GM12872 (cell line): Measurements from ENCODE around the gene GSDME.

ENCODE experiments used
- TF ChIP-seq, protein P1 (sequence below): IDR thresholded peaks from 3 replicates; pipeline ENCODE4 v1.5.1; 2011; ENCODE audit warnings: low read depth, mild to moderate bottlenecking, low read length, moderate library complexity; ENCODE audit not compliant: insufficient read depth

The GSDME gene

DNA sequence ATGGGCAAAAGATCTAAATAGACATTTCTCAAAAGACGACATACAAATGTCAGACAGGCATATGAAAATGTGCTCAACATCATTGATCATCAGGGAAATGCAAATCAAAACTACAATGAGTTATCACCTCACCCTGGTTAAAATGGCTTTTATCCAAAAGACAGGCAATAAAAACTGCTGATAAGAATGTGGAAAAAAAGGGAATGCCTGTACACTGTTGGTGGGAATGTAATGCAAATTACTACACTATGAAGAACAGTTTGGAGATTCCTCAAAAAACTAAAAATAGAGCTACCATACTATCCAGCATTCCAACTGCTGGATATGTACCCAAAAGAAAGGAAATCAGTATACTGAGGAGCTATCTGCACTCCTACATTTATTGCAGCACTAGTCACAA, 18.0 kb downstream of the GSDME start:
- TF ChIP-seq, protein P1, sequence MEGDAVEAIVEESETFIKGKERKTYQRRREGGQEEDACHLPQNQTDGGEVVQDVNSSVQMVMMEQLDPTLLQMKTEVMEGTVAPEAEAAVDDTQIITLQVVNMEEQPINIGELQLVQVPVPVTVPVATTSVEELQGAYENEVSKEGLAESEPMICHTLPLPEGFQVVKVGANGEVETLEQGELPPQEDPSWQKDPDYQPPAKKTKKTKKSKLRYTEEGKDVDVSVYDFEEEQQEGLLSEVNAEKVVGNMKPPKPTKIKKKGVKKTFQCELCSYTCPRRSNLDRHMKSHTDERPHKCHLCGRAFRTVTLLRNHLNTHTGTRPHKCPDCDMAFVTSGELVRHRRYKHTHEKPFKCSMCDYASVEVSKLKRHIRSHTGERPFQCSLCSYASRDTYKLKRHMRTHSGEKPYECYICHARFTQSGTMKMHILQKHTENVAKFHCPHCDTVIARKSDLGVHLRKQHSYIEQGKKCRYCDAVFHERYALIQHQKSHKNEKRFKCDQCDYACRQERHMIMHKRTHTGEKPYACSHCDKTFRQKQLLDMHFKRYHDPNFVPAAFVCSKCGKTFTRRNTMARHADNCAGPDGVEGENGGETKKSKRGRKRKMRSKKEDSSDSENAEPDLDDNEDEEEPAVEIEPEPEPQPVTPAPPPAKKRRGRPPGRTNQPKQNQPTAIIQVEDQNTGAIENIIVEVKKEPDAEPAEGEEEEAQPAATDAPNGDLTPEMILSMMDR = no peak

DNA sequence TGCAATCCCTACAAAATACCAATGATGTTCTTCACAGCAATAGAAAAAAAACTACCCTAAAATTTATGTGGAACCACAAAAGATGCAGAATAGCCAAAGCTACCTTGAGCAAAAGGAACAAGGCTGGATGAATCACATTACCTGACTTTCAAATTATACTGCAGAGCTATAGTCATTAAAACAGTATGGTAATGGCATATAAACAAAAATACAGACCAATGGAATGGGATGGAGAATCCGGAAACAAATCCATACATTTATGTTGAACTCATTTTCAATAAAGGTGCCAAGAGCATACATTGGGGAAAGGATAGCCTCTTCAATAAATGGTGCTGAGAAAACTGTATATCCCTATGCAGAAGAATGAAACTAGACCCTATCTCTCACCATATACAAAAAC, 18.7 kb downstream of the GSDME start:
- TF ChIP-seq, protein P1 = no peak

DNA sequence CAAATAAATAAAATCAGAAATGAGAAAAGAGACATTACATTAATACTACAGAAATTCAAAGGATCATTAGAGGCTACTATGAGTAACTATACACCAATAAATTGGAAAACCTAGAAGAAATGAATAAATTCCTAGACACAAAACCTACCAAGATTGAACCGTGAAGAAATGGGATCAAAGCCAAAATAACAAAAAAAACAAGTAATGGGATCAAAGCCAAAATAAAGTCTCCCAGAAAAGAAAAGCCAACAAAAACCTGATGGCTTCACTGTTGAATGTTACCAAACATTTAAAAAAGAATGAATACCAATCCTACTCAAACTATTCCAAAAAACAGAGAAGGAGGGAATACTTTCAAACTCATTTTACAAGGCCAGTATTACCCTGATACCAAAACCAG, 20.0 kb downstream of the GSDME start:
- TF ChIP-seq, protein P1 = no peak

DNA sequence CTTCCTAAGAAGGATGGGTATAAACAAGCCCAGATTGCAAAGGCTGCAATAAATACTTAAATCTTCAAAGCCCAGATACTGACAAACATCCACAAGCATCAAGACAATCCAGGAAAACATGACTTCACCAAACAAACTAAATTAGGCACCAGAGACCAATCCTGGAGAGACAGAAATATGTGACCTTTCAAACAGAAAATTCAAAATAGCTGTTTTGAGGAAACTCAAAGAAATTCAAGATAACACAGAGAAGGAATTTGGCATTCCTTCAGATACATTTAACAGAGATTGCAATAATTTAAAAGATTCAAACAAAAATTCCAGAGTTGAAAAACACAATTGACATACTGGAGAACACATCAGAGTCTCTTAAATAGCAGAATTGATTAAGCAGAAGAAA, 23.0 kb downstream of the GSDME start:
- TF ChIP-seq, protein P1 = no peak

DNA sequence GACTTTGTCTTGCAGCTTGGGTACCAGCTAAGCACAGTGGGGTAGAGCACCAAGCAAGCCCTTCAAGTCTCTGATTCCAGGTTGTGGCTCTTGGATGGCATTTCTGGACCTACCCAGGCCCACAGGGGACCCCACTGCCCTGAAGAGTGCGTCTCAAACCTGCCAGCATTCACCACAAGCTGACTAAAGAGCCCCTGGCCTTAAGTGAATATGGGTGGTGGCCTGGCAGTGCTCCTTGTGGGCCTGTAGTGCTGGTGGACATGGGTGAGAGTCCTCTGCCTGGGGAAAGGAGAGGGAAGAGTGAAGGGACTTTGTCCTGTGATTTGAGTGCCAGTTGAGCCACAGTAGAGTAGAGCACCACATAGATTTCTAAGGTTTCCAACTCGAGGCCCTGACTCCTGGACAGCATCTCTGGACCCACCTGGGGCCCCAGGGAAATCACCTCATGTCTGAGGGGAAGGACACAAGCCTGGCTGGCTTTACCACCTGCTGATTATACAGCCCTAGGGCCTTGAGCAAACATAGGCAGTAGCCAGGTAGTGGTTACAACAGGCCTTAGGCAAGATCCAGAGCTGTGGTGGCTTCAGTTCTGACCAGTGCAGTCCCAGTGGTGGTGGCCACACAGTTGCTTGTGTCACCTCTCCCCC, 23.7 kb downstream of the GSDME start:
- TF ChIP-seq, protein P1 = no peak

DNA sequence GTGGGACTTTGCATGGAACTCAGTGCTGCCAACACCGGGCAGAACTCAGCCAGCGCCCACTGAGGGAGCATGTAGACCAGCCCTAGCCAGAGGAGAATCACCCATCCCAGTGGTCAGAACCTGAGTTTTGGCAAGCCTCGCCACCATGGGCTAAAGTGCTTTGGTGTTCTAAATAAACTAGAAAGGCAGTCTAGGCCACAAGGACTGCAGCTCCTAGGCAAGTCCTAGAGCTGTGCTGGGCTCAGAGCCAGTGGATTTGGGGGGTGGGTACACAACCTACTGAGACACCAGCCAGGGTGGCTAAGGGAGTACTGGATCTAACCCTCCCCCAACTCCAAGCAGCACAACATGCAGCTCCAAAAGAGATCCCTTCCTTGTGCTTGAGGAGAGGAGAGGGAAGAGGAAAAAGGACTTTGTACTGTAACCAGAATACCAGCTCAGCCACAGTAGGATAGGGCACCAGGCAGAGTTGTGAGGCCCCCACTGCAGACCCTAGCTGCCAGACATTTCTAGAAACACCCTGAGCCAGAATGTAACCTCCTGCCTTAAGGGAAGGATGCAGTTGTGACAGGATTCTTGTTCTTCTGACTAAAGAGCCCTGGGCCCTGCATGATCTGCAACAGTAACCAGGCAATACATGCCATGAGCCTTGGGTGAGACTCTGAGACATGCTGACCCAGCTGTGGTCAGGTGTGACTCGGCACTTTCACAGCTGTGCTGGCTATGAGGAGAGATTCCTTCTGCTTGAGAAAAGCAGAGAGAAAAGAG, 24.4 kb downstream of the GSDME start:
- TF ChIP-seq, protein P1 = no peak

DNA sequence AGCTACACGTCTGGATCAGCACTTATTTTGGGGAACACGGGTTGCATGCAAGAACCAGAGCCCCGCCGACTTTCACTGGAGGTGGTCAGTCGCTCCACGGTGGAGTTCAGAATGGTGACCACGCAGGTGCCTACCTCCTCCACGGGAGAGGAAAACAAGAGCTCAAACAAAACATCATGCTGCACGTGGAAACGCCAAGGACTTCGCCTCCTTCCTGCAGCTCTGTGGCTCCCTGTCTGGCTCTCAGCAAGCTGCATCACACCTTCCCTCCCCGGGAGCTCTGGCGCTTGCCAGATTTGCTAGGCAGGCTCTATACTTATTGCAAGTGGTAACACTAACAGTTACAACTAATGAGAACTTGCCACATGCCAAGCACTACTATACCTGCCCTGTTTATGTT, 26.0 kb downstream of the GSDME start:
- TF ChIP-seq, protein P1 = no peak
